ENCODE measurements around the gene PCSK1N.

DNA sequence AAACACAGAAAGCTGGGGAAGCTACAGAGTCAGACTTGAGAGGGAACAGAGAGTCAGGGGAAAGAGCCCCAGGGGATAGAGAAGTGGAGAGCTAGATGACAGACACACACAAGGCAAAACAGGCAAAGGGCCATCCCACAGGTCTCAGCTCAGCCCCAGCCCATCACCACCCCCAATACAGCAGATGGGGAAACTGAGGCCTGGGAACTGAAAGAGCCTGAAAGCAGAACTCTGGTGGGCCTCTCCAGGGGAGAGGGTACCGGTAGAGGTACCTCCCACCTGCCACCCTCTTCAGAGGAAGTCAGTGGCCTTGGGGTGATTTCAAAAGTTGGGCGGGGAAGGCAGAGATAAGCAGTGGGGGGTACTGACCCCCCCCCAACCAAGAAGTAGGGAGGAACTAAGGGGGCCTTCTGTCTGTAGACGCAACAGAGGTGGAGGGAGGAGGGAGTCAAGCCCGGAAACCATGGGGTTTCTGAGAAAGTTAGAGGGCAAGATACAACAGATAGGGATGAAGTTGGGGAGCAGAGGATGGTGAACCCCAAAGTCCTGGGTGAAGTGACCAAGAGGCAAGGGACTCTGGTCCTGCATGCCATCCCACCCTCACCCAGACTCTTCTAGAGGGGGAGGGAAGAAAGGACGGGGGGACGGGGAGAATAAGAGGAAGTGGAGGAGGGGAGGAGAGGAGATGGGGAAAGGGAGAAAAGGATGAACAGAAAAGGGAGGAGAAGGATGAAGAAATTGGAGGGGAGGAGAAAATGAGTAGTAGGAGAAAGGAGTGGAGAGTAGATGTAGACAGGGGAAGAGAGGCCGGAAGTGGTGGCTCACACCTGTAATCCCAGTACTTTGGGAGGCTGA is 45.8 kb downstream of the PCSK1N start:
- TF ChIP-seq, protein P1, sequence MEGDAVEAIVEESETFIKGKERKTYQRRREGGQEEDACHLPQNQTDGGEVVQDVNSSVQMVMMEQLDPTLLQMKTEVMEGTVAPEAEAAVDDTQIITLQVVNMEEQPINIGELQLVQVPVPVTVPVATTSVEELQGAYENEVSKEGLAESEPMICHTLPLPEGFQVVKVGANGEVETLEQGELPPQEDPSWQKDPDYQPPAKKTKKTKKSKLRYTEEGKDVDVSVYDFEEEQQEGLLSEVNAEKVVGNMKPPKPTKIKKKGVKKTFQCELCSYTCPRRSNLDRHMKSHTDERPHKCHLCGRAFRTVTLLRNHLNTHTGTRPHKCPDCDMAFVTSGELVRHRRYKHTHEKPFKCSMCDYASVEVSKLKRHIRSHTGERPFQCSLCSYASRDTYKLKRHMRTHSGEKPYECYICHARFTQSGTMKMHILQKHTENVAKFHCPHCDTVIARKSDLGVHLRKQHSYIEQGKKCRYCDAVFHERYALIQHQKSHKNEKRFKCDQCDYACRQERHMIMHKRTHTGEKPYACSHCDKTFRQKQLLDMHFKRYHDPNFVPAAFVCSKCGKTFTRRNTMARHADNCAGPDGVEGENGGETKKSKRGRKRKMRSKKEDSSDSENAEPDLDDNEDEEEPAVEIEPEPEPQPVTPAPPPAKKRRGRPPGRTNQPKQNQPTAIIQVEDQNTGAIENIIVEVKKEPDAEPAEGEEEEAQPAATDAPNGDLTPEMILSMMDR (IDR thresholded peaks at IDR 0.05; ENCODE audit: extremely low read depth in 1 of 2, insufficient read depth in 1 of 2, low read depth in 1 of 2, low read length in 2 of 2): no peak
- no peak for TF ChIP-seq POLR2AphosphoS5 (IDR thresholded peaks at IDR 0.05; ENCODE audit: insufficient read depth, low read depth, low read length)
- TF ChIP-seq, protein P2, sequence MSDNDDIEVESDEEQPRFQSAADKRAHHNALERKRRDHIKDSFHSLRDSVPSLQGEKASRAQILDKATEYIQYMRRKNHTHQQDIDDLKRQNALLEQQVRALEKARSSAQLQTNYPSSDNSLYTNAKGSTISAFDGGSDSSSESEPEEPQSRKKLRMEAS (IDR thresholded peaks at IDR 0.05; ENCODE audit: insufficient read depth, insufficient read length): no peak
- TF ChIP-seq FOS (IDR thresholded peaks at IDR 0.05; ENCODE audit: borderline replicate concordance, insufficient read depth, low read length): no peak
- TF ChIP-seq EZH2 (IDR thresholded peaks at IDR 0.05; ENCODE audit: borderline replicate concordance, low read depth, low read length, severe bottlenecking): no peak
- no peak for TF ChIP-seq POLR2A (IDR thresholded peaks at IDR 0.05; ENCODE audit: low read depth, low read length)
- no peak for TF ChIP-seq MYC (IDR thresholded peaks at IDR 0.05; ENCODE audit: low read depth, low read length)

Data from endothelial cell of umbilical vein (primary cell).